Heart left ventricle (tissue), 13 donors: ENCODE measurements around the gene GCC1.

Source experiments
- CTCF ChIP-seq, 12 donors: fragments of 200-600 bp; sonication (generic) in 4 of 12; IDR thresholded peaks; one replicate each; pipeline versions ENCODE4 v1.5.0 to v1.8.0; 2018 to 2022; ENCODE audit warnings: antibody characterized with exemption in 12 of 12, mild to moderate bottlenecking in 5 of 12
- POLR2A ChIP-seq, 2 donors: fragments of 450-650 bp; IDR thresholded peaks; one replicate each; pipeline ENCODE4 v1.6.1; 2017; ENCODE audit warnings: antibody characterized with exemption in 2 of 2, mild to moderate bottlenecking in 2 of 2, moderate library complexity in 2 of 2
- donor health status: ischemic (EF 13 %, LVEDD 7.1; RV severe dilation, severe dysfunction).
- donor health status: DM: no; HTN: yes; CAD: no.
- donor health status: DM: no; HTN: no; CAD: no.
- donor health status: ischemic (EF 25% LVEDD 6.9; RV normal size, moderate dysfunction).
- donor health status: ischemic (EF 25% LVEDD 5.7; RV mildly dilated, moderate dysfunction).
- donor health status: ischemic (EF 35%, LVEDD 5.7; RV mildly dilated, moderate dysfunction).
- donor health status: nonischemic (EF 11% LVEDD 7.7; RV severe dilation, severe dysfunction).
- donor health status: DM: yes; HTN: yes; CAD: no.
- donor health status: PGD.
- donor health status: ischemic (EF 29% LVEDD 5.4; RV normal size, mild dysfunction).
- donor health status: nonischemic (EF 23%, LVEDD 6.1; RV moderate dilation, normal function).

GRCh38 chr7:127616724-127617123 lies 31.3 kb upstream of the GCC1 start:
- TF ChIP-seq CTCF (IDR thresholded peaks at IDR 0.05) = no peak
- TF ChIP-seq POLR2A (IDR thresholded peaks at IDR 0.05) = no peak
